HG03565 (cell line): ENCODE data around the gene TTC14.

ENCODE experiments used
- ATAC-seq: cut with Tn5 transposase; IDR thresholded peaks from one replicate; pipeline ENCODE4 v1.9.1; 2021; ENCODE audit warnings: mild to moderate bottlenecking, moderate library complexity; ENCODE audit not compliant: unreplicated experiment

Gene TTC14

GRCh38 chr3:180626844-180627243 is 24.9 kb downstream of the TTC14 start:
- peak; percentile 92 for ATAC-seq

GRCh38 chr3:180630371-180630770 is 28.4 kb downstream of the TTC14 start:
- ATAC-seq: no peak

- ATAC-seq: no peak
Measured at GRCh38 chr3:180631317-180631716, 29.4 kb downstream of the TTC14 start.

- ATAC-seq: no peak
Measured at GRCh38 chr3:180633722-180634121, 31.8 kb downstream of the TTC14 start.

GRCh38 chr3:180640987-180641386 is 39.0 kb downstream of the TTC14 start:
- ATAC-seq: no peak

- no peak for ATAC-seq
Measured at GRCh38 chr3:180646187-180646790, 44.3 kb downstream of the TTC14 start.

GRCh38 chr3:180656406-180656805 is 54.4 kb downstream of the TTC14 start:
- ATAC-seq: no peak

- ATAC-seq: no peak
Measured at GRCh38 chr3:180657094-180657493, 55.1 kb downstream of the TTC14 start.
